K562 (cell line): ENCODE results near the gene PDE4D. TPM values are rescaled to one million over a fixed set of nuclear protein-coding genes. Genes with fewer than 3 reads are reported as not detected.

ENCODE experiments used
- ATAC-seq: fragments of 200-7000 bp; cut with Tn5 transposase; 3 replicates; pipeline ENCODE4 v1.9.1; 2020; ENCODE audit warnings: moderate library complexity
- BruUV-seq: library from RNA; stranded (reverse); fragments of 400-500 nt; replicated peaks from 2 replicates; lab custom pipeline; 2021; lab: Mats Ljungman, UMichigan
- CTCF ChIA-PET: fragments of 300-600 bp; formaldehyde crosslinking; extraction: SDS; loops from one replicate; lab custom pipeline; 2021; ENCODE audit warnings: low intra/inter-chr PET ratio; lab: Yijun Ruan, JAX
- POLR2A ChIA-PET: fragments of 300-600, 350-650 bp; sonication (Branson Sonifier 250); formaldehyde crosslinking; extraction: SDS; loops from one replicate; lab custom pipeline; 2021; ENCODE audit warnings: antibody characterized with exemption, inconsistent platforms; lab: Yijun Ruan, JAX
- DNase-seq, 4 experiments: peaks; one replicate each; pipeline versions ENCODE4 v3.0.0 to v3.0.0-alpha.2; 2011 to 2018; ENCODE audit warnings: low spot score in 3 of 4, mixed read lengths in 3 of 4; ENCODE audit errors: extremely low read depth in 1 of 4
- FAIRE-seq: peaks from 2 replicates; lab custom pipeline; 2011; peaks lifted over from hg19 to GRCh38; lab: Jason Lieb, UNC
- H2AFZ ChIP-seq: 2 replicates; pipeline ENCODE4 v1.6.0; 2011; ENCODE audit warnings: low read depth, low read length, control low read depth, inconsistent platforms
- H3K27ac ChIP-seq: fragments of 200-600 bp; 3 replicates; pipeline ENCODE4 v1.8.0; 2011; ENCODE audit warnings: low read depth, mild to moderate bottlenecking, control low read depth, inconsistent platforms, low read length, moderate library complexity, mixed read lengths; ENCODE audit errors: extremely low read depth
- H3K27me3 ChIP-seq, 2 experiments: fragments of 300-600 bp in 1 of 2; 2 replicates in 1 of 2; 3 replicates in 1 of 2; pipeline versions ENCODE4 v1.6.0 to v1.8.0; 2011; ENCODE audit warnings: inconsistent platforms in 2 of 2, low read length in 2 of 2, mild to moderate bottlenecking in 1 of 2, mixed read lengths in 1 of 2, moderate library complexity in 1 of 2; ENCODE audit not compliant: control insufficient read depth in 2 of 2, insufficient read depth in 2 of 2
- H3K36me3 ChIP-seq: fragments of 300-600 bp; 3 replicates; pipeline ENCODE4 v1.8.0; 2011; ENCODE audit warnings: mild to moderate bottlenecking, low read length, inconsistent platforms; ENCODE audit not compliant: control insufficient read depth, insufficient read depth
- H3K4me1 ChIP-seq, 2 experiments: fragments of 200-600 bp in 1 of 2; replicated peaks in 1 of 2; 2 replicates in 1 of 2; 3 replicates in 1 of 2; pipeline versions ENCODE4 v1.5.1 to v1.8.0; 2011; ENCODE audit warnings: inconsistent platforms in 2 of 2, low read length in 2 of 2, mild to moderate bottlenecking in 1 of 2, mixed read lengths in 1 of 2, moderate library complexity in 1 of 2; ENCODE audit not compliant: control insufficient read depth in 2 of 2, insufficient read depth in 2 of 2
- H3K4me2 ChIP-seq: 2 replicates; pipeline ENCODE4 v1.6.1; 2011; ENCODE audit warnings: low read length, control low read depth, inconsistent platforms, mixed read lengths; ENCODE audit not compliant: insufficient read depth
- H3K4me3 ChIP-seq: fragments of 200-600 bp; sonication (generic), shearing (Covaris generic); 2 replicates; pipeline ENCODE4 v1.5.1; 2016; ENCODE audit warnings: control low read depth, inconsistent platforms
- H3K79me2 ChIP-seq: fragments of 200-600 bp; 3 replicates; pipeline ENCODE4 v1.8.0; 2011; ENCODE audit warnings: low read length, inconsistent platforms; ENCODE audit not compliant: control insufficient read depth, insufficient read depth
- H3K9ac ChIP-seq, 2 experiments: 2 replicates each; pipeline versions ENCODE4 v1.6.0 to v1.6.1; 2011; ENCODE audit warnings: low read depth in 2 of 2, low read length in 2 of 2, control low read depth in 1 of 2, inconsistent platforms in 1 of 2, mild to moderate bottlenecking in 1 of 2, mixed read lengths in 1 of 2; ENCODE audit not compliant: insufficient read depth in 1 of 2
- H3K9me1 ChIP-seq: one replicate; pipeline ENCODE4 v1.6.0; 2011; ENCODE audit warnings: inconsistent platforms, mild to moderate bottlenecking, low read length, moderate library complexity; ENCODE audit not compliant: control insufficient read depth, insufficient read depth
- H3K9me3 ChIP-seq: replicated peaks from 2 replicates; pipeline ENCODE4 v1.5.1; 2011; ENCODE audit warnings: low read depth, low read length, inconsistent platforms; ENCODE audit not compliant: control insufficient read depth, insufficient read depth
- H4K20me1 ChIP-seq: replicated peaks from 2 replicates; pipeline ENCODE4 v1.6.1; 2011; ENCODE audit warnings: low read length, inconsistent platforms, mixed read lengths; ENCODE audit not compliant: control insufficient read depth, insufficient read depth
- BRD4 ChIP-seq: fragments of 200-600 bp; sonication (generic); IDR thresholded peaks from 2 replicates; pipeline ENCODE4 v1.6.1; 2017; ENCODE audit warnings: inconsistent platforms
- ESRRA ChIP-seq: fragments of 450-650 bp; IDR thresholded peaks from 2 replicates; pipeline ENCODE4 v1.6.1; 2014; ENCODE audit warnings: low read depth, mild to moderate bottlenecking, moderate library complexity, borderline replicate concordance
- EZH2 ChIP-seq: IDR thresholded peaks from 2 replicates; pipeline ENCODE4 v1.6.1; 2012; ENCODE audit warnings: low read depth, mild to moderate bottlenecking, inconsistent platforms, low read length, borderline replicate concordance
- FOXM1 ChIP-seq, 2 experiments: fragments of 450-650 bp in 1 of 2; sonication (generic) in 1 of 2; formaldehyde crosslinking in 1 of 2; IDR thresholded peaks; 2 replicates each; pipeline versions ENCODE4 v1.6.1 to v1.9.0; 2017 to 2022; ENCODE audit warnings: low read depth in 2 of 2, mild to moderate bottlenecking in 2 of 2, missing genetic modification reagents in 1 of 2, moderate library complexity in 1 of 2
- PTRF ChIP-seq: fragments of 450-650 bp; IDR thresholded peaks from 2 replicates; pipeline ENCODE4 v1.6.1; 2016; ENCODE audit warnings: mild to moderate bottlenecking, missing genetic modification characterization, missing compliant biosample characterization
- ZFP36 ChIP-seq: fragments of 150-350 bp; IDR thresholded peaks from 2 replicates; pipeline ENCODE4 v1.6.1; 2018; ENCODE audit warnings: low read length, low read depth; ENCODE audit not compliant: partially characterized antibody
- ZNF121 ChIP-seq: sonication (generic); formaldehyde crosslinking; conservative IDR thresholded peaks from 2 replicates; pipeline ENCODE4 v1.8.0; 2022; ENCODE audit warnings: missing genetic modification reagents
- WGBS: fragments of 100-300 bp; shearing (Covaris generic); methylation state at CpG from one replicate; pipeline ENCODE4 v1.1.6; 2016; ENCODE audit warnings: low coverage, mixed read lengths; ENCODE audit not compliant: insufficient coverage; ENCODE audit errors: missing lambda C conversion rate; 5-methylcytosine and 5-hydroxymethylcytosine counted together
- in situ Hi-C: fragments of 300-500 bp; cut with MboI; formaldehyde crosslinking; loops from 4 replicates; pipeline ENCODE4 v1.15.0; 2018; ENCODE audit warnings: inconsistent platforms, mixed read lengths
- intact Hi-C: fragments of 100-400 bp; cut with micrococcal nuclease; formaldehyde crosslinking; loops from 2 replicates; pipeline ENCODE4 v1.14.2; 2022
- polyA plus RNA-seq, 8 experiments: library from polyadenylated mRNA; depleted of rRNA in 4 of 8; stranded (reverse) in 5 of 8; unstranded in 3 of 8; fragments of >200 nt; fragmentation: Nextera tagmentation in 2 of 8; fragmentation: Illumina TruSeq in 1 of 8; extraction: Ambion mirVana in 2 of 8; extraction: Trizol in 1 of 8; gene quantifications; 2 replicates each; pipeline versions ENCODE4 v1.2.1 to v1.2.3, GENCODE V29; 2011 to 2014; ENCODE audit warnings: inconsistent platforms in 1 of 8, missing spikeins in 1 of 8
- total RNA-seq, 7 experiments: library from RNA; depleted of rRNA in 6 of 7; stranded (reverse); fragments of >200 nt in 6 of 7; fragmentation: Illumina TruSeq in 2 of 7; extraction: Trizol in 2 of 7; gene quantifications; 2 replicates each; pipeline versions ENCODE4 v1.2.1 to v1.2.3, GENCODE V29; 2011 to 2021; ENCODE audit warnings: low replicate concordance in 1 of 7

PDE4D gene
- total and polyA plus RNA-seq, 9 of the 15 experiments (the other 6 are each of a cell fraction or from before 2014, with no cell fraction given), result 0.04 to 0.46 (median 0.13) TPM

GRCh38 chr5:59562756-59563389 lies 330.7 kb downstream of the PDE4D start:
- no peak for ATAC-seq
- intact Hi-C loops (no loop called here), in situ Hi-C loops (no loop called here)
- POLR2A ChIA-PET, result no interaction called here
- no peaks in the 10 kb centered on the region for H3K9me1 ChIP-seq
- 0% methylated on average over 3 of the region's 3 CpGs for WGBS
- H4K20me1 ChIP-seq, result no peaks in the 10 kb centered on the region
- H3K27ac ChIP-seq, result no peak overlapping the region
- no peak overlapping the region for H2AFZ ChIP-seq
- H3K4me3 ChIP-seq, result no peak overlapping the region
- H3K4me1 ChIP-seq, result no peaks in the 10 kb centered on the region
- TF ChIP-seq FOXM1 (IDR thresholded peaks at IDR 0.05; ENCODE audit: low read depth), result no peak
- TF ChIP-seq FOXM1 (CRISPR knock-in tag; IDR thresholded peaks at IDR 0.05; ENCODE audit: low read depth), result no peak
- TF ChIP-seq EZH2, result no peak
- no peak for TF ChIP-seq ZNF121 (CRISPR knock-in tag)
- no peak for TF ChIP-seq PTRF (tag)
- TF ChIP-seq ZFP36, result no peak
- TF ChIP-seq BRD4, result no peak
- TF ChIP-seq ESRRA, result no peak
- TF ChIP-seq, all 486 proteins: peak for 0
- DNase-seq (no peak), FAIRE-seq (no peak)
- no peak overlapping the region for H3K9ac ChIP-seq
- no peak overlapping the region for H3K4me2 ChIP-seq
- 0 out of 2 replicates have a peak, but pooled peaks cover 1% of the 10 kb centered on the region for H3K9me3 ChIP-seq
- no TSS peak for BruUV-seq
- H3K27me3 ChIP-seq, result no peaks in the 10 kb centered on the region
- no peaks in the 10 kb centered on the region for H3K36me3 ChIP-seq
- CTCF ChIA-PET, result no interaction called here
- H3K79me2 ChIP-seq, result no peaks in the 10 kb centered on the region
